ENCODE measurements around the gene COPS6.

COPS6 gene

DNA sequence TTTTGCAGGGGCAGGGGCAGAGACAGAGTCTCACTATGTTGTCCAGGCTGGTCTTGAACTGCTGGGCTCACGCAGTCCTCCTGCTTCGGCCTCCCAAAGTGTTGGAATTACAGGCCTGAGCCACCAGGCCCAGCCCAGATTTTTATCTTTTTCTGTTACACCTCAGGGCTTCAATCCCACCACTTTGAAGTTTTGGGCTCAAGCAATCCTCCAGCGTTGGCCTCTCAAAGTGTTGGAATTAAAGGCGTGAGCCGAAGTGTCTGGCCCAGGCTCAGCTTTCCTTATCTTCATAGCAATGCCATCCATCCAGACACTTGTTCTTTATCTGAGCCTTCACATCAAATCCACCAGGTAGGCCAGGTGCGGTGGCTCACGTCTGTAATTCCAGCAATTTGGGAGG is 26.3 kb downstream of the COPS6 start:
- no peak overlapping the region for H3K9ac ChIP-seq (ENCODE audit: low read depth, low read length, poor library complexity)
- H2AK5ac ChIP-seq (ENCODE audit: low read depth, low read length): no peak overlapping the region
- no peak overlapping the region for H4K91ac ChIP-seq (ENCODE audit: low read depth, low read length, poor library complexity)
- WGBS, 2 donors (ENCODE audit: extremely low coverage in 2 of 2, insufficient read length in 2 of 2, insufficient replicate concordance in 1 of 2): no CpG with 5 or more reads among the region's 7 CpGs
- H3K4ac ChIP-seq (ENCODE audit: low read length): no peak overlapping the region
- peaks cover 0 to 2% of the 10 kb centered on the region in 2 donors for H3K9me3 ChIP-seq (replicated peaks in 1 of 2; ENCODE audit: control insufficient read depth in 2 of 2, insufficient read depth in 1 of 2, low read depth in 1 of 2, low read length in 2 of 2)
- H3K18ac ChIP-seq (ENCODE audit: low read length): no peak overlapping the region
- H3K27me3 ChIP-seq (ENCODE audit: control insufficient read depth in 3 of 3, insufficient read depth in 3 of 3, low read depth in 1 of 3, low read length in 3 of 3): no peaks in the 10 kb centered on the region
- DNase-seq (ENCODE audit: low spot score): no peak
- H2AFZ ChIP-seq (ENCODE audit: low read length): no peak overlapping the region
- H4K8ac ChIP-seq (ENCODE audit: low read depth, low read length): no peak overlapping the region
- H3K4me3 ChIP-seq (ENCODE audit: low read length in 2 of 2): no peak overlapping the region
- peaks cover 5% of the 10 kb centered on the region for H3K79me1 ChIP-seq (ENCODE audit: low read depth, low read length)
- no peaks in the 10 kb centered on the region for H3K4me1 ChIP-seq (ENCODE audit: control insufficient read depth in 2 of 2, insufficient read depth in 1 of 2, low read depth in 1 of 2, low read length in 2 of 2)
- H3K14ac ChIP-seq (ENCODE audit: low read length): no peak overlapping the region
- H3K27ac ChIP-seq (replicated peaks; ENCODE audit: low read length): no peak overlapping the region
- no peak overlapping the region for H2BK120ac ChIP-seq (ENCODE audit: low read depth, low read length)
- H3K36me3 ChIP-seq (replicated peaks in 1 of 2; ENCODE audit: control insufficient read depth in 2 of 2, insufficient read depth in 2 of 2, low read length in 2 of 2): peaks cover 27 to 54% of the 10 kb centered on the region in 2 donors
- H3K4me2 ChIP-seq (ENCODE audit: insufficient read depth, low read length, poor library complexity, severe bottlenecking): no peak overlapping the region
- no peak overlapping the region for H2BK5ac ChIP-seq (ENCODE audit: low read length)
- H2BK15ac ChIP-seq (ENCODE audit: low read length): no peak overlapping the region
- no peak overlapping the region for H2BK12ac ChIP-seq (ENCODE audit: low read length)
- no peak overlapping the region for H3K23ac ChIP-seq (ENCODE audit: low read depth, low read length, poor library complexity)

- peak overlapping the region; percentile 62 to 96 for H3K4me3 ChIP-seq (ENCODE audit: low read length in 2 of 2)
- no peak overlapping the region for H3K18ac ChIP-seq (ENCODE audit: low read length)
- H2BK15ac ChIP-seq (ENCODE audit: low read length): peak overlapping the region; percentile 11
- peaks cover 5% of the 10 kb centered on the region for H3K79me1 ChIP-seq (ENCODE audit: low read depth, low read length)
- no peaks in the 10 kb centered on the region for H3K27me3 ChIP-seq (ENCODE audit: control insufficient read depth in 3 of 3, insufficient read depth in 3 of 3, low read depth in 1 of 3, low read length in 3 of 3)
- no peaks in the 10 kb centered on the region for H3K9me3 ChIP-seq (replicated peaks in 1 of 2; ENCODE audit: control insufficient read depth in 2 of 2, insufficient read depth in 1 of 2, low read depth in 1 of 2, low read length in 2 of 2)
- peak overlapping the region; percentile 72 for H3K4me2 ChIP-seq (ENCODE audit: insufficient read depth, low read length, poor library complexity, severe bottlenecking)
- H3K27ac ChIP-seq (replicated peaks; ENCODE audit: low read length): no peak overlapping the region
- H2BK12ac ChIP-seq (ENCODE audit: low read length): no peak overlapping the region
- no peak overlapping the region for H4K8ac ChIP-seq (ENCODE audit: low read depth, low read length)
- H4K91ac ChIP-seq (ENCODE audit: low read depth, low read length, poor library complexity): no peak overlapping the region
- H3K23ac ChIP-seq (ENCODE audit: low read depth, low read length, poor library complexity): peak overlapping the region; percentile 3
- H3K9ac ChIP-seq (ENCODE audit: low read depth, low read length, poor library complexity): peak overlapping the region; percentile 94
- no peak overlapping the region for H3K14ac ChIP-seq (ENCODE audit: low read length)
- no peak for DNase-seq (ENCODE audit: low spot score)
- WGBS, 2 donors (ENCODE audit: extremely low coverage in 2 of 2, insufficient read length in 2 of 2, insufficient replicate concordance in 1 of 2): no CpG with 5 or more reads among the region's 18 CpGs
- peaks cover 8 to 26% of the 10 kb centered on the region in 2 donors for H3K36me3 ChIP-seq (replicated peaks in 1 of 2; ENCODE audit: control insufficient read depth in 2 of 2, insufficient read depth in 2 of 2, low read length in 2 of 2)
- H2AK5ac ChIP-seq (ENCODE audit: low read depth, low read length): no peak overlapping the region
- peak overlapping the region; percentile 79 for H2AFZ ChIP-seq (ENCODE audit: low read length)
- H2BK120ac ChIP-seq (ENCODE audit: low read depth, low read length): no peak overlapping the region
- H2BK5ac ChIP-seq (ENCODE audit: low read length): no peak overlapping the region
- H3K4ac ChIP-seq (ENCODE audit: low read length): no peak overlapping the region
- H3K4me1 ChIP-seq (ENCODE audit: control insufficient read depth in 2 of 2, insufficient read depth in 1 of 2, low read depth in 1 of 2, low read length in 2 of 2): peaks cover 4 to 5% of the 10 kb centered on the region in 2 donors
Measured at GRCh38 chr7:100118388-100119071, 29.8 kb downstream of the COPS6 start.

DNA sequence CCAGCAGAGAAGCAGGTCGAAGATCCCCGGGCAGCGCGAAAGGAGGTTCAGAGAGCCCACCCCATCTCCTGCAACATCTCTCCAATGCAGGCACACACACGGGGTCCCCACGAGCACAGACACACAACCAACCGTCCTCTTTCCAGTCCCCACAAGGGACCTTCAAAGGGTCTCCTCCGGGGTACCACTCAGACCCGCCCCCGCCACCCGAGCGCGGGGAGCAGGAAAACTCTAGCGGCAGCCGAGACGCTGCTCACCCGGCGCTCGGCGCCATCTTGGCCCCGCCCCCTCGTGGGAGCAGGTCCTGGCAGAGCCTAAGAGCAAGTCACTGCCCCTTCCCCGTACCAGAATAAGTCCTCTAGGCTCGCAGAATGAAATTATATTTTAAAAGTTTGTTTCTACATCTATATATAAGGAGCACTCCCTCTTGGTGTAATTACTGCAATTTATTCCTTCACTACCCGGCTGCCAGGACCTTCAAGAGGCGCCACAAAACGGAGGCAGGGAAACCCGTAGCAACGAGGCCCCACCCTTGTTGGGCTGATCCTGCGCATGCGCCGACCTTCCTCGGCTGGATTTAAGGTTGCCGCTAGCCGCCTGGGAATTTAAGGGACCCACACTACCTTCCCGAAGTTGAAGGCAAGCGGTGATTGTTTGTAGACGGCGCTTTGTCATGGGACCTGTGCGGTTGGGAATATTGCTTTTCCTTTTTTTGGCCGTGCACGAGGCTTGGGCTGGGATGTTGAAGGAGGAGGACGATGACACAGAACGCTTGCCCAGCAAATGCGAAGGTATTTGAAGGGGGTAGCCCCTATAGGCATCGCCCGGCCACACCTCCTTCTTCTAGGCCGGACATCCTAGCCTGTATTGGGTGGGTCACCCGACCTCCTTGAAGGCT is 30.6 kb downstream of the COPS6 start, which contains the start of the genes CNPY4 and TAF6:
Gene CNPY4, plus strand, starts transcription at position 563 of the 898 bp plus-strand sequence. Its CDS starts 111 bp downstream, at position 674.
Gene TAF6, minus strand, starts transcription at position 287 of the 898 bp plus-strand sequence. CDS start 5,149 bp downstream, outside the sequence.
- Histone ChIP-seq H3K4me2 (ENCODE audit: insufficient read depth, low read length, poor library complexity, severe bottlenecking) (peak within 1 kb of the TSS; percentile 89), H3K4ac (ENCODE audit: low read length) (no peak within 1 kb of the TSS), H3K79me1 (ENCODE audit: low read depth, low read length) (peaks cover 2% of the 10 kb centered on the region), H2BK15ac (ENCODE audit: low read length) (peak within 1 kb of the TSS; percentile 11), H3K27ac (replicated peaks; ENCODE audit: low read length) (peak within 1 kb of the TSS; percentile 60), H3K4me1 (ENCODE audit: control insufficient read depth in 2 of 2, insufficient read depth in 1 of 2, low read depth in 1 of 2, low read length in 2 of 2) (peaks cover 4 to 5% of the 10 kb centered on the region in 2 donors), H3K18ac (ENCODE audit: low read length) (peak within 1 kb of the TSS; percentile 38), H3K27me3 (ENCODE audit: control insufficient read depth in 3 of 3, insufficient read depth in 3 of 3, low read depth in 1 of 3, low read length in 3 of 3) (no peaks in the 10 kb centered on the region), H3K4me3 (ENCODE audit: low read length in 2 of 2) (peak within 1 kb of the TSS; percentile 62 to 96), H3K36me3 (replicated peaks in 1 of 2; ENCODE audit: control insufficient read depth in 2 of 2, insufficient read depth in 2 of 2, low read length in 2 of 2) (peaks cover 2 to 22% of the 10 kb centered on the region in 2 donors), H4K8ac (ENCODE audit: low read depth, low read length) (no peak within 1 kb of the TSS), H2BK5ac (ENCODE audit: low read length) (peak within 1 kb of the TSS; percentile 15), H3K23ac (ENCODE audit: low read depth, low read length, poor library complexity) (peak within 1 kb of the TSS; percentile 51), H3K9me3 (replicated peaks in 1 of 2; ENCODE audit: control insufficient read depth in 2 of 2, insufficient read depth in 1 of 2, low read depth in 1 of 2, low read length in 2 of 2) (no peaks in the 10 kb centered on the region), H3K9ac (ENCODE audit: low read depth, low read length, poor library complexity) (peak within 1 kb of the TSS; percentile 94), H4K91ac (ENCODE audit: low read depth, low read length, poor library complexity) (peak within 1 kb of the TSS; percentile 9), H2BK120ac (ENCODE audit: low read depth, low read length) (peak within 1 kb of the TSS; percentile 4), H3K14ac (ENCODE audit: low read length) (no peak within 1 kb of the TSS), H2BK12ac (ENCODE audit: low read length) (no peak within 1 kb of the TSS), H2AK5ac (ENCODE audit: low read depth, low read length) (no peak within 1 kb of the TSS), H2AFZ (ENCODE audit: low read length) (peak within 1 kb of the TSS; percentile 79)
- no CpG with 5 or more reads among the region's 49 CpGs for WGBS, 2 donors (ENCODE audit: extremely low coverage in 2 of 2, insufficient read length in 2 of 2, insufficient replicate concordance in 1 of 2)
- peak; percentile 96 for DNase-seq (ENCODE audit: low spot score)
